Common myeloid progenitor, CD34-positive (primary cell): ENCODE data around the gene CRYAB. TPM values are rescaled to one million over a fixed set of nuclear protein-coding genes. Genes with fewer than 3 reads are reported as not detected.

Source experiments
- CTCF ChIA-PET: fragments of 350-600 bp; sonication (Branson Sonifier 250); formaldehyde crosslinking; loops from one replicate; lab custom pipeline; 2021; ENCODE audit warnings: antibody characterized with exemption; lab: Charles Lee
- POLR2A ChIA-PET: fragments of 350-600 bp; sonication (Branson Sonifier 250); formaldehyde crosslinking; loops from one replicate; lab custom pipeline; 2021; ENCODE audit warnings: antibody characterized with exemption; lab: Charles Lee
- DNase-seq, 3 donors: peaks; one replicate each; pipeline versions ENCODE4 v3.0.0 to v3.0.0-alpha.2; 2013
- H3K27ac ChIP-seq, 2 experiments: 1 replicate in 1 of 2; 2 replicates in 1 of 2; pipeline ENCODE4 v1.7.0; 2013; ENCODE audit warnings: inconsistent platforms in 2 of 2, low read length in 2 of 2, mild to moderate bottlenecking in 2 of 2, low read depth in 1 of 2, moderate library complexity in 1 of 2; ENCODE audit not compliant: severe bottlenecking in 2 of 2, insufficient read depth in 1 of 2, poor library complexity in 1 of 2
- H3K27me3 ChIP-seq, 5 experiments: replicated peaks in 2 of 5; 1 replicate in 3 of 5; 2 replicates in 2 of 5; pipeline versions ENCODE4 v1.6.1 to v1.7.0; 2013; ENCODE audit warnings: low read length in 4 of 5, mild to moderate bottlenecking in 2 of 5, moderate library complexity in 2 of 5, inconsistent platforms in 1 of 5; ENCODE audit not compliant: insufficient read depth in 5 of 5, control insufficient read depth in 4 of 5
- H3K36me3 ChIP-seq, 4 experiments: 1 replicate in 2 of 4; 2 replicates in 2 of 4; pipeline versions ENCODE4 v1.6.1 to v1.7.0; 2013; ENCODE audit warnings: low read length in 3 of 4, control low read depth in 1 of 4, mild to moderate bottlenecking in 1 of 4; ENCODE audit not compliant: control insufficient read depth in 4 of 4, insufficient read depth in 4 of 4
- H3K4me1 ChIP-seq, 4 experiments: 1 replicate in 3 of 4; 2 replicates in 1 of 4; pipeline versions ENCODE4 v1.6.1 to v1.7.1; 2013; ENCODE audit warnings: low read length in 3 of 4, mild to moderate bottlenecking in 3 of 4, control low read depth in 1 of 4, inconsistent platforms in 1 of 4, moderate library complexity in 1 of 4; ENCODE audit not compliant: control insufficient read depth in 4 of 4, insufficient read depth in 4 of 4; ENCODE audit errors: control extremely low read depth in 1 of 4
- H3K4me3 ChIP-seq, 7 experiments: 1 replicate in 4 of 7; 2 replicates in 3 of 7; pipeline versions ENCODE4 v1.5.1 to v1.7.0; 2013; ENCODE audit warnings: mild to moderate bottlenecking in 7 of 7, low read length in 6 of 7, moderate library complexity in 6 of 7, inconsistent platforms in 2 of 7, low read depth in 2 of 7, control low read depth in 1 of 7; ENCODE audit not compliant: insufficient read depth in 4 of 7, control insufficient read depth in 1 of 7; ENCODE audit errors: extremely low read depth in 1 of 7
- H3K9me3 ChIP-seq, 5 experiments: 1 replicate in 4 of 5; 2 replicates in 1 of 5; pipeline versions ENCODE4 v1.6.1 to v1.7.1; 2013; ENCODE audit warnings: low read length in 4 of 5, mild to moderate bottlenecking in 2 of 5, inconsistent platforms in 1 of 5, low read depth in 1 of 5, moderate library complexity in 1 of 5; ENCODE audit not compliant: control insufficient read depth in 4 of 5, insufficient read depth in 2 of 5; ENCODE audit errors: control extremely low read depth in 1 of 5
- WGBS: methylation state at CpG from one replicate; pipeline ENCODE4 v1.1.5; 2013; ENCODE audit not compliant: insufficient coverage; 5-methylcytosine and 5-hydroxymethylcytosine counted together
- polyA plus RNA-seq: library from polyadenylated mRNA; unstranded; fragments of 120-200 nt; gene quantifications from one replicate; pipeline ENCODE4 v1.2.1, GENCODE V29; 2013

CRYAB gene, protein sequence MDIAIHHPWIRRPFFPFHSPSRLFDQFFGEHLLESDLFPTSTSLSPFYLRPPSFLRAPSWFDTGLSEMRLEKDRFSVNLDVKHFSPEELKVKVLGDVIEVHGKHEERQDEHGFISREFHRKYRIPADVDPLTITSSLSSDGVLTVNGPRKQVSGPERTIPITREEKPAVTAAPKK
- 0.05 TPM for polyA plus RNA-seq

DNA sequence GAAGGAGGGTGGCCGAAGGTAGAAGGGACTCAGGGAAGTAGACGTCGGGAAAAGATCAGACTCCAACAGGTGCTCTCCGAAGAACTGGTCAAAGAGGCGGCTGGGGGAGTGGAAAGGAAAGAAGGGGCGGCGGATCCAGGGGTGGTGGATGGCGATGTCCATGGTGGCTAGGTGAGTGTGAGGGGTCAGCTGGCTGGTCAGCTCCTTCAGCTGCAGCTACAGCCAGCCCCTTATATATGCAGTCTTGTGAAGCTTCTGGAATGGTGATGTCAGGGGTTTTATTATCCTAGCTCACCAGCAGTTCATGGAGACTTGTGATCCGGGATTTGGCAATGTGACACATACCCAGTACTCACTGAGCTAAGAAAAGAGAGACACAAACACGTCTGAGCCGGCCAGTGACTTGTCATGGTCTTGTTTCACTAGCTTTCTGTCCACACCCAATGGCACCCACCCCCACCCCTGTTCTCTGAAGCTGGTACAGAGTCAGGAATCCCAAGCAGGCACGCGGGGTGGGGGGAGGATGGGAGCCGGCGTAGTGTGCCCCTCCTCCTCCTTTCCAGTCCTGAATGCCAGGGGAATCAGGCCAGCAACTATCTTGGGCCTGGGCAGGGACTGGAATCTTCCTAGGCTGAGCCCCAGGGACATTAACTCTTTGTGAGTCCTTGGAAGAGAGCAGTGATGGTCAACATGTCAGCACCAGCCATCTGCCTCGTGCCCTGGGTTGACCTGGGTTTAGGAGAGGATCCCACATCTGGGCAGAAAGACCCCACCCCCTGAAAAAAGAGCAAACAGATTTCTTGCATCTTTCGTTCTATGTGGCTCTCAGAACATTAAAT is at the start of gene CRYAB:
TSS of gene CRYAB (minus strand) at position 208 of the 839 bp plus-strand sequence. CDS start at position 162, 46 bp downstream.
- 73% methylated on average over 13 of the region's 17 CpGs for WGBS
- POLR2A ChIA-PET = interaction anchor here (1.2 kb wide), 1 partner anchor 15 kb away, joined by 4 read pairs; no protein-coding TSS in a partner anchor
- H3K4me3 ChIP-seq = peak within 1 kb of the TSS in 1 of 7 experiments; percentile 19
- no peaks in the 10 kb centered on the region for H3K9me3 ChIP-seq
- H3K36me3 ChIP-seq = no peaks in the 10 kb centered on the region
- CTCF ChIA-PET = interaction anchor here (0.6 to 1.0 kb wide), 3 partner anchors 15 to 72 kb away, joined by 3 to 4 read pairs (median 3); no protein-coding TSS in a partner anchor
- no peak within 1 kb of the TSS for H3K27ac ChIP-seq
- no peaks in the 10 kb centered on the region for H3K4me1 ChIP-seq
- H3K27me3 ChIP-seq = peaks cover 16 to 59% (median 31%) of the 10 kb centered on the region in 5 experiments
- no peak for DNase-seq

DNA sequence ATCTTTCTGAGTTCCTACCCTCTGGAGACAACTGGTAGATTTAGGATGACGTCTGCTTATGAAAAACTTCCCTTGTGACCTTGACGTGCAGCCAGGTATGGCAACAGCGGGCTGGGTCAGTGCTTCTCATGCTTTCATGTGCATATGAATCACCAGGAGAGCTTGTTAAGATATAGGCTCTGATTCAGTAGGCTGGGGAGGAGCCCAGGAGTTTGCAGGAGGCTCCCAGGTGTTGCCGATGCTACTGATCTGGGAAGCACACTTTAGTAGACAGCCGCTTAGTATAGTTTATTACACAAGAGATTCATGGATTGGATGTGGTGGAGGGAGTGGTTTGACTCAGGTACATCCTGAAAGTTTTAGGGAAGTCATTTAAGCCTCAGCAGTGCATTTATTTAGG is 49.3 kb upstream of the CRYAB start:
- Histone ChIP-seq H3K27me3 (no peaks in the 10 kb centered on the region), H3K4me1 (peaks cover 0 to 3% (median 0%) of the 10 kb centered on the region in 4 experiments), H3K4me3 (no peak overlapping the region), H3K27ac (no peak overlapping the region), H3K9me3 (no peaks in the 10 kb centered on the region), H3K36me3 (no peaks in the 10 kb centered on the region)
- CTCF ChIA-PET = interaction anchor here (0.9 to 1.5 kb wide), 3 partner anchors 13 to 29 kb away, joined by 3 to 6 read pairs (median 3); no protein-coding TSS in a partner anchor
- 93% methylated on average over 5 of the region's 5 CpGs for WGBS
- POLR2A ChIA-PET = no interaction called here
- DNase-seq = no peak

DNA sequence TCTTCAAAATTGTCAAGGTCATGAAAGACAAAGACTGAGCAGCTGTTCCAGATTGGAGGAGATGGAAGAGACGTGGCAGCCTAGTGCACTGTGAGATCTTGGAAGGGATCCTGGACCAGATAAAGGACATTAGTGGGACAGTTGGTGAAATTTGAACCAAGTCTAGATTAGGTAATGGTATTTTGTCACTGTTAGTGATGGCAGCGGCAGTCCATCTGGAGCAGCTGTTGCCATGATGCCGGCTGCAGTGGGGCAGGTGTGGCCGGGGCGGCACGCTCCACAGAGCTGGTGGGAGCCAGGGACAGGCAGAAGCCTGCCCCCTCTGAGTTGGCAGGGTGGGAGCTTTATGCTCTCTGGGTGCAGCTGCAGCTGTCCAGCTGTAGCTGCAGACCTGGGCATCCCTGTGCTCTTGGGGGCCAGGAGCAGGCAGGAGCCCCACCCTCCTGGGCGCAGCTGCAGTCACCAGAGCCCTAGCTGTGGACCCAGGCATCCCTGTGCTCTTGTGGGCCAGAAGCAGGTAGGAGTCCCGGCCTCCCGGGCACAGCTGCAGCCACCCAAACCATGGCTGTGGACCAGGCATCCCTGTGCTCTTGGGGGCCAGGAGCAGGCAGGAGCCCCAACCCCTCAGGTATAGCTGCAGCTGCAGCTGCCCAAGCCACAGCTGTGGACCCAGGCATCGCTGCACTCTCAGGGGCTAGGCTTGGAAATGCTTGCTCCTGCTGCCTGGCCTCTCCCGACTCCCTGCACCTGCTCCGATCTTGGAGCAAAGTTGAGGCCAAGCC is 46.3 kb upstream of the CRYAB start:
- H3K27me3 ChIP-seq = no peaks in the 10 kb centered on the region
- CTCF ChIA-PET = interaction anchor here (1.1 to 2.5 kb wide), 3 partner anchors 23 to 93 kb away, joined by 3 to 11 read pairs (median 4); no protein-coding TSS in a partner anchor
- no peak for DNase-seq
- H3K36me3 ChIP-seq = no peaks in the 10 kb centered on the region
- POLR2A ChIA-PET = no interaction called here
- no peak overlapping the region for H3K27ac ChIP-seq
- H3K4me3 ChIP-seq = no peak overlapping the region
- 99% methylated on average over 11 of the region's 12 CpGs for WGBS
- no peaks in the 10 kb centered on the region for H3K4me1 ChIP-seq
- no peaks in the 10 kb centered on the region for H3K9me3 ChIP-seq

DNA sequence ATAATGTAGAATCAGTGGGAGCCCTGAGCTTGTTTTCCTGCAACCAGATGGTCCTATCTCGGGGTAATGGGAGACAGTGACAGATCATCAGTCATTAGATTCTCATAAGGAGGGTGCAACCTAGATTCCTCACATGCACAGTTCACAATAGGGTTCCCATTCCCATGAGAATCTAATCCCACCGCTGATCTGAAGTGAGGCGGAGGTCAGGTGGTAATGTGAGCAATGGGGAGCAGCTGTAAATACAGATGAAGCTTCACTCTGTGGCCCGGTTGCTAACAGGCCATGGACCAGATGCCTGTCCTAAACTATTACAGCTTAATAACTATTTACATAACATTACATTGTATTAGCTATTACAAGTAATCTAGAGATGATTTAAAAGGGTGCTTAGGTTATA is 42.6 kb upstream of the CRYAB start:
- ChIA-PET POLR2A (no interaction called here), CTCF (interaction anchor here (1.4 to 3.1 kb wide), 2 partner anchors 20 to 27 kb away, joined by 4 to 13 read pairs; no protein-coding TSS in a partner anchor)
- Histone ChIP-seq H3K4me3 (no peak overlapping the region), H3K4me1 (peaks cover 0 to 4% (median 0%) of the 10 kb centered on the region in 4 experiments), H3K9me3 (peaks cover 0 to 2% (median 0%) of the 10 kb centered on the region in 5 experiments), H3K27me3 (no peaks in the 10 kb centered on the region), H3K36me3 (no peaks in the 10 kb centered on the region), H3K27ac (no peak overlapping the region)
- no peak for DNase-seq
- 83% methylated on average over 1 of the region's 4 CpGs for WGBS

DNA sequence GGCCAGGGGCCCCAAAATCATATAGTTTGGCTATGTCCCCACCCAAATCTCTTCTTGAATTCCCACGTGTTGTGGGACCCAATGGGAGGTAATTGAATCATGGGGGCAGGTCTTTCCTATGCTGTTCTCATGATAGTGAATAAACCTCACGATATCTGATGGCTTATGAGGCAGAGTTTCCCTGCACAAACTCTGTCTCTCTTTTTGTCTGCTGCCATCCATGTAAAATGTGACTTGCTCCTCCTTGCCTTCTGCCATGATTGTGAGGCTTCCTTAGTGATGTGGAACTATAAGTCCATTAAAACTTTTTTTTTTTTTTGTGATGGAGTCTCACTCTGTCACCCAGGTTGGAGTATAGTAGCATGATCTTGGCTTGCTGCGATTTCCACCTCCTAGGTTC is 40.0 kb upstream of the CRYAB start:
- CTCF ChIA-PET = no interaction called here
- POLR2A ChIA-PET = no interaction called here
- Histone ChIP-seq H3K9me3 (peaks cover 0 to 2% (median 0%) of the 10 kb centered on the region in 5 experiments), H3K27ac (no peak overlapping the region), H3K36me3 (no peaks in the 10 kb centered on the region), H3K27me3 (no peaks in the 10 kb centered on the region), H3K4me3 (no peak overlapping the region), H3K4me1 (peaks cover 0 to 4% (median 0%) of the 10 kb centered on the region in 4 experiments)
- 100% methylated on average over 3 of the region's 3 CpGs for WGBS
- DNase-seq = no peak

DNA sequence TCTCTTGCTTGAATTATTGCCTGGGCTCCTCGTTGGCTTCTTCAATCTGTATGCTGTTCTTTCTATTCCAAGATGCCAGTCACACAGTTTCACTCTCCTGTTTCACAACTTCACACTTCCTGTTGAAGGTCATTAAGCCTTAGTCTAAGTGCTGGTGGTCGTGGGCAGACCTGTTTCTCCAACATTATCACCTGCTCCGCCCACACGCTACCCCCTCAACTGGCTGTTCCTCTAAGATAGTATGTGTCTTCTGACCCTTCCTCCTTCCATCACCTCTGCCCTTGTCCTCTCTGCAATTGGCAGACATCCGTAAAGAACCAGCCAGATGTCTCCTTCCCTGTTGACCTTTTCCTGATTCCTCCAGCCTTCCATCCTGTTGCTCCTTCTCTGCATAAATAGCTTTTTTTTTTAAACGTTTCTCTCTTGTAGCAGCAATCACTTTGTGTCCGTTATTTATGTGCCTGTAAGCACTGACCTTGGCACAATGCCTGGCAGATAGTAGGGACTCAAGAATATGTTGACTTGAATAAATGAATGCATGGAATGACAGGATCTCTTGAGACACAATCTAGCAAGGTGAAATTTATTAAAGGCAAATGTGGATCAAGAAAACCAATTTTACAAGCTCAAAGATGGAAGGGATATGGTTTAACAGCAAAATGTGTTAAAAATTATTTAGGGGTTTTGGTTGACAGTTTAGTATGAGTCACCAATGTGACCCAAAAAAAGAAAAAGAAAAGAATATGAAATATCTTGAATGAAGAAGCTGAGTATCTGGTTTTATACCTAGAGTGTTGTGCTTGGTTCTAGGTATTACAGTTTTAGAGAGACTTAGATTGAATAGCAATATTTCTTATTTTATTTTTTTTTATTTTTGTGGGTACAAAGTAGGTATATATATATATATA is 38.2 kb upstream of the CRYAB start:
- ChIA-PET POLR2A (no interaction called here), CTCF (no interaction called here)
- H3K4me1 ChIP-seq = peaks cover 0 to 4% (median 0%) of the 10 kb centered on the region in 4 experiments
- H3K36me3 ChIP-seq = no peaks in the 10 kb centered on the region
- DNase-seq = peak in 1 of 3 donors; percentile 29
- no peak overlapping the region for H3K4me3 ChIP-seq
- WGBS = 71% methylated on average over 6 of the region's 7 CpGs
- peaks cover 0 to 2% (median 0%) of the 10 kb centered on the region in 5 experiments for H3K9me3 ChIP-seq
- H3K27me3 ChIP-seq = no peaks in the 10 kb centered on the region
- no peak overlapping the region for H3K27ac ChIP-seq
